ENCODE results near the gene RERGL. TPM values are rescaled to one million over a fixed set of nuclear protein-coding genes. Genes with fewer than 3 reads are reported as not detected.
"Not testable (repeated sequence)": the region's sequence is repeated elsewhere in the genome, so short reads cannot be mapped to it uniquely, and the experiment has no call there.

Gene RERGL
- total RNA-seq, 1 experiment from 2014 or later: not detected

DNA sequence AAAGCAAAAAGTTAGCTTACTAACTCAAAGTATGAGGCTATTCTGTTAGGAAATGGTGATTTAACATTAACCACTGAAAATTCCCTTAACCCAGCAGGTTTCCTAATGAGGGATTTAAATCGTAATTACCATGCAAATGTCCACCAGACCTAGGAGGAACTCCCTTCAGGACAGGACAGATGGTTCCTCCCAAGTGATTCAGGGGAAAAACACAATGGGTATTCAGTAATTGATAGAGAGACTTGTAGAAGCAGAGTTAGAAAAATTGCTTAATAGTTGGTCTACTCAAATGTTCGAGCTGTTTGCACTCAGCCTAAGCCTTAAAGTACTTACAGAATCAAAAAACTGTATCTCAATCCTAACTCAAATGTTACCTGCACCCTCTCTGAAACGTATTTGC, 21.6 kb downstream of the RERGL start:
- Histone ChIP-seq H3K4me1 (replicated peaks) (no peaks in the 10 kb centered on the region), H3K9me3 (replicated peaks) (no peaks in the 10 kb centered on the region), H3K27ac (no peak overlapping the region)

DNA sequence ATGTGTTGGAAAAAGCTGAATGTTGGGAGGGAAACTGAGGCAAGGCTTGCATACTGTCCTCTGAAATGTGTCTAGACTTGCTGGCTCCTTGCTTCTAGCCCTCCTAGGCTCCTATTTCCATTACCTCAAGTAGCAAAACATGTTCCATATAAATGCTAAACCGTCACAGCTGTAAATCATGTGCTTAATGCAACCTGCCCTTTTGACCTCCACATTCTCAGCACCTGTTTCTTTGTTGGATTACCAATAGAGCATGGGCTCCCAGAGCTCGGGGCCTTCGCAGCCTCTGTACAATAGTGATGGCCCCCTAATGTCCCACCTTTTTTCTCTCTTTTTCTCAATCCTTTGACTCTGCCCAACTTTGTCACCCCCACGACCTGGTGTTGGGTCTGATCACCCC, 23.3 kb downstream of the RERGL start:
- no peak for DNase-seq (ENCODE audit: low read depth in 1 of 2, low spot score in 2 of 2)
- Histone ChIP-seq H3K27me3 (replicated peaks) (no peaks in the 10 kb centered on the region), H3K27ac (no peak overlapping the region), H3K36me3 (no peaks in the 10 kb centered on the region), H3K4me1 (replicated peaks) (no peaks in the 10 kb centered on the region), H3K4me3 (no peak overlapping the region), H3K9me3 (replicated peaks) (0 out of 2 replicates have a peak, but pooled peaks cover 3% of the 10 kb centered on the region)

More for the DNA sequence above, 21.6 kb downstream of the RERGL start:
- DNase-seq (ENCODE audit: low read depth in 1 of 2, low spot score in 2 of 2): no peak
- no peak overlapping the region for H3K4me3 ChIP-seq
- H3K36me3 ChIP-seq: no peaks in the 10 kb centered on the region
- no peaks in the 10 kb centered on the region for H3K27me3 ChIP-seq (replicated peaks)

DNA sequence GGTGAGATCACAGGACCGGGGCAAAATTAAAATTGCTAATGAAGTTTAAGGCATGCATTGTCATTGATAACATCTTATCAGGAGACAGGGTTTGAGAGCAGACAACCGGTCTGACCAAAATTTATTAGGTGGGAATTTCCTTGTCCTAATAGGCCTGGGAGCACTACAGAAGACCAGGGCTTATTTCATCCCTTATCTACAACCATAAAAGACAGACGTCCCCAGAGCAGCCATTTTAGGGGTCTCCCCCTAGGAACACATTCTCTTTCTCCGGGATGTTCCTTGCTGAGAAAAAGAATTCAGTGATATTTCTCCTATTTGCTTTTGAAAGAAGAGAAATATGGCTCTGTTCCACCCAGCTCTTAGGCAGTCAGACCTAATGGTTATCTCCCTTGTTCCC, 27.1 kb downstream of the RERGL start:
- not testable (repeated sequence) for H3K27me3 ChIP-seq (replicated peaks); H3K9me3 ChIP-seq (replicated peaks); H3K27ac ChIP-seq; H3K4me3 ChIP-seq; DNase-seq (ENCODE audit: low read depth in 1 of 2, low spot score in 2 of 2); H3K4me1 ChIP-seq (replicated peaks); H3K36me3 ChIP-seq

DNA sequence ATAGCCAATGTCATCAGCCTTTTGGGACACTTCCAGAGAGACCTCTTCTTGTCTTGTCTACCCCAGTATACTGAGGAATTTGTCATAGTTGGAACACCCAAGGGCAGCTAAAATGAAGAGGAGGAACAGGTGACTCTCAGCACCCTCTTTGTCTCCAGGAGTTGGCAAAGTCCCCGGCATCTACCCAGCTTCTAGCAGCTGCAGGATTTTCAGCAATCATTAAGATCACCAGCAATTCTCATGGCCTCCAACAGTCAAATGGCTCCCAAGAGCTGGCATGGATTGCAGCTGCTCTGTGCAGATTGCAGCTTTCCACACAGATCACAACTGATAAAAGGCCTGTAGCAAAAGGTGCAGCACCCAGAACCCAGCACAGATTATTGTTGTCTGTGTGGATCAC, 32.9 kb downstream of the RERGL start:
- no peaks in the 10 kb centered on the region for H3K27me3 ChIP-seq (replicated peaks)
- no peak for DNase-seq (ENCODE audit: low read depth in 1 of 2, low spot score in 2 of 2)
- H3K4me1 ChIP-seq (replicated peaks): no peaks in the 10 kb centered on the region
- H3K4me3 ChIP-seq: no peak overlapping the region
- no peak overlapping the region for H3K27ac ChIP-seq
- H3K36me3 ChIP-seq: no peaks in the 10 kb centered on the region
- H3K9me3 ChIP-seq (replicated peaks): 0 out of 2 replicates have a peak, but pooled peaks cover under 1% of the 10 kb centered on the region

DNA sequence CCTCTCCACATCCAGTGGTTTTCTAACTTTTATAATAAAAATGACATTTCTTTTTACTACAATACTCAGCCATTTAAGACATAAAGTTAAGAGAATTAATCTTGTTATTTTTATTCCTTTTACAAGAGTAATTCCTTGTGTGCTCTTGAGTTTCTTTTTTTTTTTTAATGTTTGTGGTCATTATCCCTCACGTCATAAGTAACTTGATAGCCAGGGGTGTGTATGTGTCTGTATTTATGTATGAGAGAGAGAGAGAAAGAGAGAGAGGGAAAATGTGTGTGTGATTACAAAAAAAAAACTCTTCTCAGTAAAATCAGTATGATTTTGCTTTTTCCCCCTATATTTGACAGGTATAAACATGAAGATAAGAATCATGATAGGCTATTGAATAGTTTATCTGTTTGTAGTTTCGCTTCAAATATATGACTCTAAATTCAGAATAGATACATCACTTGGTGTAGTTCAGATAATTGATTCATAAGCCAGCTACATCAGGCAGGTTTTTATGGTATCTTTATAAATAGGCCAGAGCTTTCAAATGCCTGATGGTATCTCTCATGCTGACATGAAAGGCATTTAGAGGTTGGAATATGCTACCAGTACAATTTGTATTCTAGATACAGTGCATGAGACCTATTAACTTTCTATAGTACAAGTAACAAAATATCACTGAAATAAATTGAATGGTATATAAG, 34.9 kb downstream of the RERGL start:
- no peak overlapping the region for H3K4me3 ChIP-seq
- H3K27ac ChIP-seq: no peak overlapping the region
- no peaks in the 10 kb centered on the region for H3K9me3 ChIP-seq (replicated peaks)
- no peaks in the 10 kb centered on the region for H3K27me3 ChIP-seq (replicated peaks)
- DNase-seq (ENCODE audit: low read depth in 1 of 2, low spot score in 2 of 2): no peak
- H3K4me1 ChIP-seq (replicated peaks): no peaks in the 10 kb centered on the region
- no peaks in the 10 kb centered on the region for H3K36me3 ChIP-seq

DNA sequence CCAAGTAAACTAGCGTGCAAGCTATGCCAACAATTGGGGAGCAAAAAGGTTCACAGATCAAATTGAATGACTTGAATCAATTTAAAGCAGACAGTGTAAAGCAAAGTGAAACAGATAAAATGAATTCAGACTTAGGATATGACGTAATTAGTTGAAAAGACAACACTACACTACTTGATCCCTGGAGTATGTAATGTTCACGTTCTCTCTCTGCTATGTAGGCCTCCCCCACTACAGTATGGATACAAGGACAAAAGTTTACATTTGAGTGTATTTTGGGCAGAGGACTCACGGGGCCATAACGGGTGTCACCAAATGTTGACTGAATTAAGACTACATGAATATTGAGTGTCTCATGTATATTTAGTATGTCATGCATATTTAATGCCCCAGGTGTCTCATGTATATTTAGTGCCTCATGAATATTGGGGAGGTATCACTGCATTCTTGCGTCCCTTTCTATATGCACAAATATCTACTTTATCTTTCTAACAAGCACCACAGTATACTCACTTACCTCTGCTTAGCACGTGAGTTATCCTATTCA, 44.5 kb downstream of the RERGL start:
- no peaks in the 10 kb centered on the region for H3K4me1 ChIP-seq (replicated peaks)
- no peak overlapping the region for H3K4me3 ChIP-seq
- H3K36me3 ChIP-seq: no peaks in the 10 kb centered on the region
- H3K27ac ChIP-seq: no peak overlapping the region
- H3K9me3 ChIP-seq (replicated peaks): no peaks in the 10 kb centered on the region
- H3K27me3 ChIP-seq (replicated peaks): no peaks in the 10 kb centered on the region
- DNase-seq (ENCODE audit: low read depth in 1 of 2, low spot score in 2 of 2): no peak

DNA sequence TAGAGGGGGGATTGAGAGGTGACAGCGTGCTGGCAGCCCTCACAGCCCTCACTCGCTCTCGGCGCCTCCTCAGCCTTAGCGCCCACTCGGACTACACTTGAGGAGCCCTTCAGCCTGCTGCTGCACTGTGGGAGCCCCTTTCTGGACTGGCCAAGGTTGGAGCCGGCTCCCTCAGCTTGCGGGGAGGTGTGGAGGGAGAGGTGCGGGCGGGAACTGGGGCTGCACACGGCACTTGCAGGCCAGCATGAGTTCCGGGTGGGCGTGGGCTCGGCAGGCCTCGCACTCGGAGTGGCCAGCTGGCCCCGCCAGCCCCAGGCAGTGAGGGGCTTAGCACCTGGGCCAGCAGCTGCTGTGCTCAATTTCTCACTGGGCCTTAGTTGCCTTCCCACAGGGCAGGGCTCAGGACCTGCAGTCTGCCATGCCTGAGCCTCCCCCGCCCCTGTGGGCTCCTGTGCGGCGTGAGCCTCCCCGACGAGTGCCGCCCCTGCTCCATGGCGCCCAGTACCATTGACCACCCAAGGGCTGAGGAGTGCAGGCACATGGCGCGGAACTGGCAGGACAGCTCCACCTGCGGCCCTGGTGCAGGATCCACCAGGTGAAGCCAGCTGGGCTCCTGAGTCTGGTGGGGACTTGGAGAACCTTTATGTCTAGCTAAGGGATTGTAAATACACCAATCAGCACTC, 49.8 kb downstream of the RERGL start:
- not testable (repeated sequence) for H3K4me3 ChIP-seq; H3K9me3 ChIP-seq (replicated peaks); H3K27me3 ChIP-seq (replicated peaks); H3K36me3 ChIP-seq; H3K27ac ChIP-seq; DNase-seq (ENCODE audit: low read depth in 1 of 2, low spot score in 2 of 2); H3K4me1 ChIP-seq (replicated peaks)

Other genes with a start within 250 kb of the RERGL start
- not detected in 2 replicates for gene PIK3C2G, start 171.3 kb upstream of the RERGL start, total RNA-seq (2014; rRNA removed; shearing (Covaris generic))

Measured in SJSA1 (cell line).